ENCODE measurements around the gene HAPLN1. TPM values are rescaled to one million over a fixed set of nuclear protein-coding genes. Genes with fewer than 3 reads are reported as not detected.

HAPLN1 gene
- total RNA-seq, 1 experiment from 2014 or later = 7.8 TPM

DNA sequence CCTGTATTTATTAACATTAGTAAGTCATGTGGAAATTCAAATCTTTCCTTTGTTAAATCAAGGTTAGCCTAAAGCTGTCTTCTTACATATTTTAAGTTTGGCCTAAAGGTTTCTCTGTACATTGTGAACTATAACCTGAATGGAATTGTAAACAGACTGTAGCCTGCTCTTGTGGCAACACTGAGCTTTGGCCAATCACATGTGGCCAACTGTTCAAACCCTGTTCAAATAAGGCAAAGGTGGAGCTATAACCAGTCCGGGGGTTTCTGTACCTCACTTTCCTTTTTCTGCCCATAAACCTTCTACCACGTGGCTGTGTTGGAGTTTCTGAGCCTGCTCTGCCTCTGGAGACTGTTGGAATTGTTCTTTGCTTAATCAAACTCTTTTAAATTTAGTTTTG, 3.3 kb upstream of the HAPLN1 start:
- no TSS peak for BruUV-seq (replicated peaks)
- intact Hi-C loops (cut with micrococcal nuclease) = loop anchor here (5.0 to 10.0 kb wide), 6 partner anchors 198 to 711 kb away; partner anchors contain the start of gene EDIL3
- ChIA-PET POLR2A (ENCODE audit: unreplicated experiment) (no interaction called here), CTCF (no interaction called here)
- no peaks in the 10 kb centered on the region for H3K9me2 ChIP-seq (replicated peaks; ENCODE audit: low read length)
- TF ChIP-seq EZH2 (IDR thresholded peaks at IDR 0.05; ENCODE audit: low read length, unreplicated experiment) (no peak), EZH2phosphoT487 (IDR thresholded peaks at IDR 0.05; ENCODE audit: borderline replicate concordance, low read length) (no peak)
- TF ChIP-seq, protein P1, sequence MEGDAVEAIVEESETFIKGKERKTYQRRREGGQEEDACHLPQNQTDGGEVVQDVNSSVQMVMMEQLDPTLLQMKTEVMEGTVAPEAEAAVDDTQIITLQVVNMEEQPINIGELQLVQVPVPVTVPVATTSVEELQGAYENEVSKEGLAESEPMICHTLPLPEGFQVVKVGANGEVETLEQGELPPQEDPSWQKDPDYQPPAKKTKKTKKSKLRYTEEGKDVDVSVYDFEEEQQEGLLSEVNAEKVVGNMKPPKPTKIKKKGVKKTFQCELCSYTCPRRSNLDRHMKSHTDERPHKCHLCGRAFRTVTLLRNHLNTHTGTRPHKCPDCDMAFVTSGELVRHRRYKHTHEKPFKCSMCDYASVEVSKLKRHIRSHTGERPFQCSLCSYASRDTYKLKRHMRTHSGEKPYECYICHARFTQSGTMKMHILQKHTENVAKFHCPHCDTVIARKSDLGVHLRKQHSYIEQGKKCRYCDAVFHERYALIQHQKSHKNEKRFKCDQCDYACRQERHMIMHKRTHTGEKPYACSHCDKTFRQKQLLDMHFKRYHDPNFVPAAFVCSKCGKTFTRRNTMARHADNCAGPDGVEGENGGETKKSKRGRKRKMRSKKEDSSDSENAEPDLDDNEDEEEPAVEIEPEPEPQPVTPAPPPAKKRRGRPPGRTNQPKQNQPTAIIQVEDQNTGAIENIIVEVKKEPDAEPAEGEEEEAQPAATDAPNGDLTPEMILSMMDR (conservative IDR thresholded peaks at IDR 0.05; ENCODE audit: low read depth, low read length) = no peak
- no peak overlapping the region for H3K4me3 ChIP-seq (ENCODE audit: low read length)
- no peaks in the 10 kb centered on the region for H3K79me2 ChIP-seq (ENCODE audit: low read length)
- 0 out of 2 replicates have a peak overlapping the region, but pooled peaks have one; percentile 37 for H3K4me2 ChIP-seq (ENCODE audit: low read length)
- no peaks in the 10 kb centered on the region for H3F3A ChIP-seq (ENCODE audit: low read length, unreplicated experiment)
- peak overlapping the region; percentile 81 for H2AFZ ChIP-seq (ENCODE audit: low read length)
- peak overlapping the region; percentile 17; the same call in 1 of the 2 replicates for H3K27ac ChIP-seq (ENCODE audit: low read length)
- H4K20me1 ChIP-seq (ENCODE audit: low read length) = no peaks in the 10 kb centered on the region
- no peaks in the 10 kb centered on the region for H3K27me3 ChIP-seq (ENCODE audit: low read length)
- H3K4me1 ChIP-seq (ENCODE audit: insufficient read depth, low read length) = peaks cover 32% of the 10 kb centered on the region
- peak; percentile 37 for DNase-seq
- no peaks in the 10 kb centered on the region for H3K9me3 ChIP-seq (ENCODE audit: low read length)
- H3K36me3 ChIP-seq (ENCODE audit: low read depth, low read length) = no peaks in the 10 kb centered on the region
- no peak overlapping the region for H3K9ac ChIP-seq (ENCODE audit: low read length)
- ATAC-seq = no peak

DNA sequence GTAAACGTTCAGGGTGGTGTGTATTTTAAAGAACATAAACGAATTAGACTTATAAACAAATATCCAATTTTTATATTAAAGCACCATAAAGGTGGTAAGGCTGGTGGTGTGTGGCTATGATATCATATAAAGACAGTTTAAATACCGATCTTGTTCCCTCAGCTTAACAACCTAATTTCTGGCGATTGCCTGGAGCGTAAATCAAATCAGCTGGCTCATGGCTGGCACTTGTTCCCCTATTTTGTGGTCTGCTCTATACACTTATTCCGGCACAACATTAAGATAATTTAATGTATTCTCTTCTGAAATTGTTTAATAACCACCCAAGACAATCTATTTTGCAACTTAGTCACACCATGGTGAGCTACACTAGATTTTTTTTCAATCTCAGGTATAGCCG, 2.4 kb upstream of the HAPLN1 start:
- DNase-seq (no peak), ATAC-seq (no peak)
- Histone ChIP-seq H3K4me3 (ENCODE audit: low read length) (peak overlapping the region; percentile 78; the same call in 1 of the 2 replicates), H3K27ac (ENCODE audit: low read length) (no peak overlapping the region), H3K36me3 (ENCODE audit: low read depth, low read length) (no peaks in the 10 kb centered on the region), H3F3A (ENCODE audit: low read length, unreplicated experiment) (no peaks in the 10 kb centered on the region), H3K9me2 (replicated peaks; ENCODE audit: low read length) (no peaks in the 10 kb centered on the region), H4K20me1 (ENCODE audit: low read length) (no peaks in the 10 kb centered on the region), H3K4me1 (ENCODE audit: insufficient read depth, low read length) (peaks cover 32% of the 10 kb centered on the region), H3K9ac (ENCODE audit: low read length) (peak overlapping the region; percentile 71; the same call in 1 of the 2 replicates), H3K4me2 (ENCODE audit: low read length) (peak overlapping the region; percentile 81), H3K9me3 (ENCODE audit: low read length) (no peaks in the 10 kb centered on the region), H3K79me2 (ENCODE audit: low read length) (no peaks in the 10 kb centered on the region), H2AFZ (ENCODE audit: low read length) (peak overlapping the region; percentile 89), H3K27me3 (ENCODE audit: low read length) (no peaks in the 10 kb centered on the region)
- POLR2A ChIA-PET (ENCODE audit: unreplicated experiment) = no interaction called here
- intact Hi-C loops (cut with micrococcal nuclease) = loop anchor here (2.0 to 10.0 kb wide), 7 partner anchors 199 to 712 kb away; partner anchors contain the start of gene EDIL3
- CTCF ChIA-PET = no interaction called here
- no TSS peak for BruUV-seq (replicated peaks)
- TF ChIP-seq EZH2phosphoT487 (IDR thresholded peaks at IDR 0.05; ENCODE audit: borderline replicate concordance, low read length) (no peak), EZH2 (IDR thresholded peaks at IDR 0.05; ENCODE audit: low read length, unreplicated experiment) (no peak)
- TF ChIP-seq, protein P1 (conservative IDR thresholded peaks at IDR 0.05; ENCODE audit: low read depth, low read length) = no peak

Measured in PC-3 (cell line).